Measurements from ENCODE around the gene OR52K1. TPM values are rescaled to one million over a fixed set of nuclear protein-coding genes. Genes with fewer than 3 reads are reported as not detected.

The OR52K1 gene
- not detected for total RNA-seq
- long read RNA-seq, result 0 reads

- ATAC-seq (ENCODE audit: poor library complexity), result no peak
- no peak for DNase-seq
- intact Hi-C loops (cut with DNase I), result no loop called here
These were observed at the start of gene OR52K1 for GRCh38 chr11:4482445-4482844. OR52K1 (plus strand) TSS chr11:4482646; CDS start chr11:4488901, 6,255 bp downstream.

GRCh38 chr11:4433856-4434255, 48.6 kb upstream of the OR52K1 start:
- no peak for DNase-seq
- no peak for ATAC-seq (ENCODE audit: poor library complexity)
- intact Hi-C loops (cut with DNase I), result no loop called here

GRCh38 chr11:4436411-4436810, 46.0 kb upstream of the OR52K1 start:
- no peak for ATAC-seq (ENCODE audit: poor library complexity)
- intact Hi-C loops (cut with DNase I), result no loop called here
- no peak for DNase-seq

GRCh38 chr11:4441515-4441914, 40.9 kb upstream of the OR52K1 start:
- no peak for ATAC-seq (ENCODE audit: poor library complexity)
- intact Hi-C loops (cut with DNase I), result no loop called here
- no peak for DNase-seq

DNA sequence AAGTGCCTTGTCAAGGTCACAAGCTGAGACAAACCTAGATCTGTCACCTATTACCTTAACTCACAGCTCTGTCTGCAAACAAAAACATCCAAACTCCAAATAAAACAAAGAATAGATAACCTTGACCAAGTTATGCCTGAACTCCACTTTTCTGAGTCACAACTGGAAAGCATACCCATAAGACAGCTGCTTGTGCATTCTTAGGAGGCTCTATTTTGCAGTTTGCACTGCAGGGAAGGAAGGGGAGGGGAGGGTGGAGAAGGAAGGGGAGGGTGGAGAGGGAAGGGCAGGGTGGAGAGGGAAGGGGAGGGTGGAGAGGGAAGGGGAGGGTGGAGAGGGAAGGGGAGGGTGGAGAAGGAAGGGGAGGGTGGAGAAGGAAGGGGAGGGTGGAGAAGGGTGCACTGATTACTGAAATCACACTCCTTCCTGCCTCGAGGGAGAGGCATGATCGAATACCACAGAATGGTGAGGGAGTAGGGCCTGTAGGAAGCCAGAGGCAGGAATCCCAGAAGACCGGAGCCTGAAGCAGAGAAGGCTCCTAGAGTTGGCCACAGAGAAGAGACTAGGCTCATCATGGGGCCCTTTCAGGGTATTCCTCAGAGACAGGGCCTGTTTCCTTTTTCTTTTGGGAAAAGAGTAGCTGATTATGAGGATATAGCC, 39.1 kb upstream of the OR52K1 start:
- ATAC-seq (ENCODE audit: poor library complexity) (no peak), DNase-seq (no peak)
- intact Hi-C loops (cut with DNase I), result no loop called here

GRCh38 chr11:4448995-4449394, 33.5 kb upstream of the OR52K1 start, which contains the start of gene OR52K2:
OR52K2 (plus strand) TSS chr11:4449295; CDS start chr11:4449340, 45 bp downstream.
- intact Hi-C loops (cut with DNase I), result no loop called here
- ATAC-seq (ENCODE audit: poor library complexity) (no peak), DNase-seq (no peak)

GRCh38 chr11:4453118-4453517, 29.3 kb upstream of the OR52K1 start:
- no peak for ATAC-seq (ENCODE audit: poor library complexity)
- DNase-seq, result no peak
- intact Hi-C loops (cut with DNase I), result no loop called here

DNA sequence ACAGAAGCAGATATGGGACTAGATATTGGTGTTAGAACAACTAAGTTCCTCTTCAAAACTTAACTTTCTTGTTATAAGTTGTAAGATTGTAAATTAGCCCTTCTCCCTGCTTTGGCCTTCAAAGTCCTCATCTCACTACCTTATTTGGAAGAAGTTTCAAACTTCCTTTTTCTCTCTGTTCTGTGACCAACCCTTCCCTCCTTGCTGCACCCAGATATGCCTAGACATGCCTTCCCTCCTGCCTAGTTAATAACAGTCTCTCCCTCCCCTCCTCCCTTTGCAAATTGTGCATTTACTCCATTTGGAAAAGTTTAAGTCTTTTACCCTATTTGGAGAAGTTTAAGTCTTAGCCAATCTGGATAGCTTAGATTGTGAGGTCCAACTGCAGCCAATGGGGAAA, 28.4 kb upstream of the OR52K1 start:
- intact Hi-C loops (cut with DNase I), result no loop called here
- no peak for DNase-seq
- ATAC-seq (ENCODE audit: poor library complexity), result no peak

DNA sequence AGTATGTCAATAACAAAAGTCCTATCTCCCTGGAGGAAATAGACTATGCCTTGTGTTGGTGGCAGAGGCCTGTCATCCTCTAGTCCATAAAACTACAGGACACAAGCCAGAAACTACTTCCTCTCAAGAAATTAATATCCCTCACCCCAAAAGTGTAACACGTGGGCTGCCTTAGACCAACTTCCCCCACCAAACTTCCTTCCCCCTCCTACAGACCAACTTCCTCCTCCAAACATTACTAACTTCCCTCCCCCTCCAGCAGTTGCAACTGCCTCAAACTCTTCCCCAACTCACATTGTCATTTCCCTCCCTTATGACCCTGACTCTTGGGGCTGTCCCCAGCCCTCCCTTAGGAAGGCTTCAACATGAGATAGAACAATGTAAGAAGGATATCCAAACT, 27.0 kb upstream of the OR52K1 start:
- ATAC-seq (ENCODE audit: poor library complexity), result peak; percentile 68
- intact Hi-C loops (cut with DNase I), result no loop called here
- no peak for DNase-seq

DNA sequence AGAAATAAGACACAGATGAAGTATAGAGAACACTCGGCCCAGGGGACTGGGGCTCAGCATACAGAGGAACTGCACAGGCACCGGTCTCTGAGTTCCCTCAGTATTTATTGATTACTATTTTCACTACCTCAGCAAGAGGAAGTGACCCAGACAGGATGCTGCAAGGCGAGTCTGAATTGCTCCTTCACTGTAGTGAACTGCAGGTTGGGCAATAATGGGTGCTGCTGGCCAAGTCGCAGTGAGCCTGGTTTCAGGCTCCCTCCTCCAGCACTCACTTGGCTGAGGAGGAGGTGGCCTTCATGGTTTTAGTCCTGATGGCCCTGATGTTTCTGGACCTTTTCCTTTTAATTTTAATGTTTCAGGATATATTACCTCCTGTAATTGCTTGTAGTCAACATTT, 22.9 kb upstream of the OR52K1 start:
- ATAC-seq (ENCODE audit: poor library complexity) (peak; percentile 57), DNase-seq (peak; percentile 51)
- intact Hi-C loops (cut with DNase I), result no loop called here

- no peak for DNase-seq
- intact Hi-C loops (cut with DNase I), result no loop called here
- ATAC-seq (ENCODE audit: poor library complexity), result no peak
These were observed 22.3 kb upstream of the OR52K1 start for GRCh38 chr11:4460151-4460550.

- DNase-seq (no peak), ATAC-seq (ENCODE audit: poor library complexity) (no peak)
- intact Hi-C loops (cut with DNase I), result no loop called here
These were observed 18.0 kb upstream of the OR52K1 start for GRCh38 chr11:4464216-4465159.

DNA sequence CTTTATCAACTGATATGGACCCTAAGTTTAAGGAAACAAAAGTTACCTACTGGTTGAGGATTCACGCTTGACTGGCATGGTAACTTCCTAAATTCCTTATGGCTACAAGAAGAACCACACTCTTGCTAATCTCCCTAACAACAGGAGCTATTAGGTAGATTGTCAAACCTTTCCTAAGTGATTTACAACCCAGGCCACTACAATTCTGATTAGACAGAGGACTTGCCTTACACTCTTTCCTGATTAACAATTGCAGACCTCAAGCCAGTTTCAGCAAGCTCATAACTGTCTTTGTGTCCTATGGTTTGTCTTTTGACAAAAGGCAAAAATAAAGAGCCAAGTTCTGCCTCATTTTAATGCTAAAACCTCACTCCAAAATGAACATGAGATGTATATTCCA, 17.0 kb upstream of the OR52K1 start:
- intact Hi-C loops (cut with DNase I), result no loop called here
- no peak for DNase-seq
- ATAC-seq (ENCODE audit: poor library complexity), result no peak

- ATAC-seq (ENCODE audit: poor library complexity), result no peak
- intact Hi-C loops (cut with DNase I), result no loop called here
- no peak for DNase-seq
These were observed 16.1 kb upstream of the OR52K1 start for GRCh38 chr11:4466131-4466870.

- no peak for ATAC-seq (ENCODE audit: poor library complexity)
- intact Hi-C loops (cut with DNase I), result no loop called here
- DNase-seq, result no peak
These were observed 15.5 kb upstream of the OR52K1 start for GRCh38 chr11:4466871-4467442.

DNA sequence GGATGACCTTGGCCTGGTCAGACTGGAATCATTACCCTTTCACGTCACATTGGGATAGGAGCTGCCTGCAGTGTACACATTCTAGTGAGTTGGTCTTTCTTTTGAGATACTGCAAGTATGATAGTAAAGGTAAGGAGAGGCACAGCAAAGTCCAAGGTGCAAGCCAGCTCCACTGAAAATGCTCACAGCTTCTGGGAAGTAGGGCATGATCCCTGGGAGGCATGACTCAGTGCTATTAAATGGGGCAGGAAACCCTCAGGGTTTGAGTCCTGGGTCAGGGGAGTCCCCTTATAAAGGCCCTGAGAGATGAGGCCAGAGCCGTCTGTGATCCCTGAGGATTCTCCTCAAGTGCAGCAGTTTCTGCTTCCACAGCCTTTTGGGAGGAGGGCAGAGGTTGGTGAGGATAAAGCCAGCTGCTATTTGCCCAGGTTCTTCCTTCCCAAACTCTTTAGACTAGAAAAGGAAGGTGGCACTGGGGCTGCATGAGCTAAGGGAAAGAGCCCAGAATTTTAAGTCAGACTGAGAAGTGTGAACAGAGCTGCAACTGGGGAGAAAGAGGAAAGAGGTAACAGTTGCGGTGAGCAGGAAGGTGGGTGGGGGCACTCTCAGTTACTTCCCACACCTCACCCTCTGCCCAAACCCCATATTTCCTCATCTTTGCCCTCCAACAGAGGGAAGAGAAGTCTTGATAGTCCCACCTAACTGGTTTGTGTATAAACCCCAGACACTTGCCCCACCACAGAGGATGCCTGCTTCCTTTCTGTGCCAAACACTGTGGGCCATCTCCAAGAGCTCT, 14.4 kb upstream of the OR52K1 start:
- no peak for ATAC-seq (ENCODE audit: poor library complexity)
- DNase-seq, result no peak
- intact Hi-C loops (cut with DNase I), result no loop called here

- DNase-seq, result no peak
- intact Hi-C loops (cut with DNase I), result no loop called here
- no peak for ATAC-seq (ENCODE audit: poor library complexity)
These were observed 2.8 kb upstream of the OR52K1 start for GRCh38 chr11:4479644-4480043.

DNA sequence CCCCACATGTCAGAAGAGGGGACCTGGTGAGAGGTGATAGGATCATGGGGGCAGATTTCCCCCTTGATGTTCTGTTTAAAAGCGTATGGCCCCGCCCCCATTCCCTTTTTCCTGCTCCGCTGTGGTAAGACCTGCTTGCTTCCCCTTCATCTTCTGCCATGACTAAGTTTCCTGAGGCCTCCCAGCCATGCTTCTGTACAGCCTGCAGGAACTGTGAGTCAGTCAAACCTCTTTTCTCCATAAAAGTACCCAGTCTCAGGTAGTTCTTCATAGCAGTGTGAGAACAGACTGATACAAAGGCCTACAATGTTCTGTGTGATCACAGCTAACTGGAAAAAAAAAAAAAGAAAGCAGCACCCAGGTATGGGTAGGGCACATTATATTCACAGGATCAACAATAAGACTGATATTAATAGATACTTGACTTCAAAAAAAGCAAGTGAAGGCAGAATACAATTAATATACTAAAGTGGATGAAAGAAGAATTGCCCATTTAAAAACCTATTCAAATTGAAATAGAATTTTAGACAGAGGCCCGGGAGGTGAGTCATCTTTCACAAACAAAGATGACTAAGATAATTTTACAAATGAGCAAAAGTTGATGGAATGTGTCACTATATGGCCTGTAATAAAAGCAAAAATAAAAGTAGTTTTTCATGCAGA, 1.7 kb upstream of the OR52K1 start:
- intact Hi-C loops (cut with DNase I), result no loop called here
- ATAC-seq (ENCODE audit: poor library complexity) (no peak), DNase-seq (no peak)

All from Right ventricle myocardium superior (tissue), 1 donor.